ENCODE data around the gene RELCH.

Gene RELCH

GRCh38 chr18:62345909-62346308 is 158.9 kb downstream of the RELCH start:
- DNase-seq = no peak

- no peak for DNase-seq
Observed at GRCh38 chr18:62346333-62347088, 159.5 kb downstream of the RELCH start.

GRCh38 chr18:62347089-62347506 is 160.0 kb downstream of the RELCH start:
- DNase-seq = no peak

GRCh38 chr18:62348474-62348873 is 161.4 kb downstream of the RELCH start:
- DNase-seq = no peak

GRCh38 chr18:62353170-62353569 is 166.1 kb downstream of the RELCH start:
- no peak for DNase-seq

- DNase-seq = no peak
Observed at GRCh38 chr18:62354151-62354550, 167.1 kb downstream of the RELCH start.

GRCh38 chr18:62357079-62357719 is 170.1 kb downstream of the RELCH start:
- no peak for DNase-seq
